ENCODE data around the gene THNSL1. TPM values are rescaled to one million over a fixed set of nuclear protein-coding genes. Genes with fewer than 3 reads are reported as not detected.

THNSL1 gene
- total RNA-seq, 4 donors from 2014 or later = 0.80 to 2.6 (median 1.6) TPM

- no peak overlapping the region for H3K4me3 ChIP-seq (ENCODE audit: low read depth, poor library complexity, severe bottlenecking)
- 92 to 97% methylated on average over 3 of the region's 3 CpGs for WGBS, 2 donors
- TF ChIP-seq POLR2A (IDR thresholded peaks at IDR 0.05) = no peak
- TF ChIP-seq, protein P1, sequence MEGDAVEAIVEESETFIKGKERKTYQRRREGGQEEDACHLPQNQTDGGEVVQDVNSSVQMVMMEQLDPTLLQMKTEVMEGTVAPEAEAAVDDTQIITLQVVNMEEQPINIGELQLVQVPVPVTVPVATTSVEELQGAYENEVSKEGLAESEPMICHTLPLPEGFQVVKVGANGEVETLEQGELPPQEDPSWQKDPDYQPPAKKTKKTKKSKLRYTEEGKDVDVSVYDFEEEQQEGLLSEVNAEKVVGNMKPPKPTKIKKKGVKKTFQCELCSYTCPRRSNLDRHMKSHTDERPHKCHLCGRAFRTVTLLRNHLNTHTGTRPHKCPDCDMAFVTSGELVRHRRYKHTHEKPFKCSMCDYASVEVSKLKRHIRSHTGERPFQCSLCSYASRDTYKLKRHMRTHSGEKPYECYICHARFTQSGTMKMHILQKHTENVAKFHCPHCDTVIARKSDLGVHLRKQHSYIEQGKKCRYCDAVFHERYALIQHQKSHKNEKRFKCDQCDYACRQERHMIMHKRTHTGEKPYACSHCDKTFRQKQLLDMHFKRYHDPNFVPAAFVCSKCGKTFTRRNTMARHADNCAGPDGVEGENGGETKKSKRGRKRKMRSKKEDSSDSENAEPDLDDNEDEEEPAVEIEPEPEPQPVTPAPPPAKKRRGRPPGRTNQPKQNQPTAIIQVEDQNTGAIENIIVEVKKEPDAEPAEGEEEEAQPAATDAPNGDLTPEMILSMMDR (IDR thresholded peaks at IDR 0.05) = no peak
- DNase-seq (ENCODE audit: low spot score in 2 of 2) = no peak
- intact Hi-C loops (cut with DNase I; ENCODE audit: low total_unique reads) = no loop called here
Measured at GRCh38 chr10:25018703-25019102, 2.3 kb downstream of the THNSL1 start.

- no peak for TF ChIP-seq POLR2A (IDR thresholded peaks at IDR 0.05)
- TF ChIP-seq, protein P1 (IDR thresholded peaks at IDR 0.05) = no peak
- 71 to 72% methylated on average over 3 of the region's 3 CpGs for WGBS, 2 donors
- no peak for DNase-seq (ENCODE audit: low spot score in 2 of 2)
- intact Hi-C loops (cut with DNase I; ENCODE audit: low total_unique reads) = no loop called here
- no peak overlapping the region for H3K4me3 ChIP-seq (ENCODE audit: low read depth, poor library complexity, severe bottlenecking)
Measured at GRCh38 chr10:25023278-25023677, 6.9 kb downstream of the THNSL1 start.

DNA sequence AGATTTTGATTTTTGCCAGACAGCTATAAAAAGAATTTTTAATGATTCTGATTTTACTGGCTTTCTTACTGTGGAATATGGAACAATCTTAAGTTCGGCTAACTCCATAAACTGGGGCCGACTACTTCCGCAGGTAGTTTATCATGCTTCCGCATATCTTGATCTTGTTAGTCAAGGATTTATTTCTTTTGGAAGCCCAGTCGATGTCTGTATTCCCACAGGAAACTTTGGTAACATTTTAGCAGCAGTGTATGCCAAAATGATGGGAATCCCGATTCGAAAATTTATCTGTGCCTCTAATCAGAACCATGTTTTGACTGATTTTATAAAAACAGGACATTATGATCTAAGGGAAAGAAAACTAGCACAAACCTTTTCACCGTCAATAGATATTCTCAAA lies 8.1 kb downstream of the THNSL1 start:
- TF ChIP-seq POLR2A (IDR thresholded peaks at IDR 0.05) = no peak
- TF ChIP-seq, protein P1 (IDR thresholded peaks at IDR 0.05) = no peak
- no peak for DNase-seq (ENCODE audit: low spot score in 2 of 2)
- 35 to 58% methylated on average over 8 of the region's 8 CpGs for WGBS, 2 donors
- no peak overlapping the region for H3K4me3 ChIP-seq (ENCODE audit: low read depth, poor library complexity, severe bottlenecking)
- intact Hi-C loops (cut with DNase I; ENCODE audit: low total_unique reads) = no loop called here

- no peak for DNase-seq (ENCODE audit: low spot score in 2 of 2)
- WGBS, 2 donors = 74 to 89% methylated on average over 1 of the region's 1 CpG
- H3K4me3 ChIP-seq (ENCODE audit: low read depth, poor library complexity, severe bottlenecking) = no peak overlapping the region
- TF ChIP-seq, protein P1 (IDR thresholded peaks at IDR 0.05) = no peak
- TF ChIP-seq POLR2A (IDR thresholded peaks at IDR 0.05) = no peak
- intact Hi-C loops (cut with DNase I; ENCODE audit: low total_unique reads) = no loop called here
Measured at GRCh38 chr10:25026463-25026862, 10.1 kb downstream of the THNSL1 start.

DNA sequence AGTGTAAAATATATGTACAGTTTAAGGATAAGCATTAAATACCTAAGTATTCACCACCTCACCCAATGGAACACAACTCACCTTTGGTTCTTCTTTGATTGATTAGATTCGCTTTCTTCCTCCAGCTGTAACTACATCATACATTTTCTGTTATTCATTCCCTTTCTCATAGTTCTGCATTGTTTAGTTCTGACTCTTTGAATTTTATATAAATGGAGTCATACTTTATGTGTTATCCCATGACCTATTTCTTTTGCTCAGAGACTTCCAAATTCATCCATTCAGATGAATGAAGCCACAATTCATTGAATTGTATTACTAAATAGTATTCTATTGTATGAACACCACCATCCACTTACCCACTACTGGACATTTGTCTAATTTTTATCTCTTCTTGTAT lies 12.3 kb downstream of the THNSL1 start:
- TF ChIP-seq POLR2A (IDR thresholded peaks at IDR 0.05) = no peak
- TF ChIP-seq, protein P1 (IDR thresholded peaks at IDR 0.05) = no peak
- intact Hi-C loops (cut with DNase I; ENCODE audit: low total_unique reads) = no loop called here
- DNase-seq (ENCODE audit: low spot score in 2 of 2) = no peak
- no peak overlapping the region for H3K4me3 ChIP-seq (ENCODE audit: low read depth, poor library complexity, severe bottlenecking)
- 97 to 100% methylated on average over 1 of the region's 1 CpG for WGBS, 2 donors

- DNase-seq (ENCODE audit: low spot score in 2 of 2) = no peak
- H3K4me3 ChIP-seq (ENCODE audit: low read depth, poor library complexity, severe bottlenecking) = no peak overlapping the region
- TF ChIP-seq, protein P1 (IDR thresholded peaks at IDR 0.05) = no peak
- no peak for TF ChIP-seq POLR2A (IDR thresholded peaks at IDR 0.05)
- intact Hi-C loops (cut with DNase I; ENCODE audit: low total_unique reads) = no loop called here
- 92 to 93% methylated on average over 2 of the region's 2 CpGs for WGBS, 2 donors
Measured at GRCh38 chr10:25029519-25029918, 13.1 kb downstream of the THNSL1 start.
